HG02852 (cell line): ENCODE results near the gene BAIAP2.
"Not testable (repeated sequence)": the region's sequence is repeated elsewhere in the genome, so short reads cannot be mapped to it uniquely, and the experiment has no call there.

Experiments used
- ATAC-seq: cut with Tn5 transposase; IDR thresholded peaks from one replicate; pipeline ENCODE4 v1.9.1; 2021; ENCODE audit warnings: mild to moderate bottlenecking, moderate library complexity; ENCODE audit not compliant: unreplicated experiment

BAIAP2 gene

DNA sequence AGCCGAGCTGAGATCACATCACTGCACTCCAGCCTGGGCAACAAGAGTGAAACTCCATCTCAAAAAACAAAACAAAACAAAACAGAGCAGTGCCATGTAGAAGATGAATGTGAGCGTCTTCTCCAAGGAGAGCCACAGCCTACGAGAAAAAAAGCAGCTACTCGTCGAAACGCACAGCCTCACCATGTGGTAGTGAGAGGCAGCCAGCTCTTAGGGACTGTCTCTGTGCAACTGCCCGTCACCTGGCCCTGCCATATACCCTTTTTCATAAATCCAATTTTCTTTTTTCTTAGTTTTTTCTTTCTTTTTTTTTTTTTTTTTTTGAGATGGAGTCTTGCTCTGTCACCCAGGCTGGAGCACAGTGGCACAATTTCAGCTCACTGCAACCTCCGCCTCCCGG lies 119.1 kb downstream of the BAIAP2 start:
- not testable (repeated sequence) for ATAC-seq

DNA sequence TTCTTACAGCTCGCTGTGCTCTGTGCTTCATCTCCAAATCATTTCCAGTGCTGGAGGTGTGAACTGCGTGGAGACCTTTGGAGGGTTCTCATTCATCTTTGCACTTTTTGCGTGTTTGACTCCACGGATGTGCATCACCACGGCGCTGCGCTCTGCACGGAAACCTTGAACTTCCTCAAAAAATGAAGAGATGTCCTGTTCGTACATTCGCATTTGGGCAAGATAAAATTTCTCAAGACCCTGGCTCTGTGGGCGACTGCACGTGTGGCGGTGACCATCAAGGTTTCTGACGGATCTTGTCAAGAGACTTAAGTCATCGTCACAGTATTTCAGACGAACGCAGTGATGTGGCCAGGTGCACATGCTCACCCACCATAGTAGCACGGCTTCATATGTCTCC lies 120.0 kb downstream of the BAIAP2 start:
- no peak for ATAC-seq

DNA sequence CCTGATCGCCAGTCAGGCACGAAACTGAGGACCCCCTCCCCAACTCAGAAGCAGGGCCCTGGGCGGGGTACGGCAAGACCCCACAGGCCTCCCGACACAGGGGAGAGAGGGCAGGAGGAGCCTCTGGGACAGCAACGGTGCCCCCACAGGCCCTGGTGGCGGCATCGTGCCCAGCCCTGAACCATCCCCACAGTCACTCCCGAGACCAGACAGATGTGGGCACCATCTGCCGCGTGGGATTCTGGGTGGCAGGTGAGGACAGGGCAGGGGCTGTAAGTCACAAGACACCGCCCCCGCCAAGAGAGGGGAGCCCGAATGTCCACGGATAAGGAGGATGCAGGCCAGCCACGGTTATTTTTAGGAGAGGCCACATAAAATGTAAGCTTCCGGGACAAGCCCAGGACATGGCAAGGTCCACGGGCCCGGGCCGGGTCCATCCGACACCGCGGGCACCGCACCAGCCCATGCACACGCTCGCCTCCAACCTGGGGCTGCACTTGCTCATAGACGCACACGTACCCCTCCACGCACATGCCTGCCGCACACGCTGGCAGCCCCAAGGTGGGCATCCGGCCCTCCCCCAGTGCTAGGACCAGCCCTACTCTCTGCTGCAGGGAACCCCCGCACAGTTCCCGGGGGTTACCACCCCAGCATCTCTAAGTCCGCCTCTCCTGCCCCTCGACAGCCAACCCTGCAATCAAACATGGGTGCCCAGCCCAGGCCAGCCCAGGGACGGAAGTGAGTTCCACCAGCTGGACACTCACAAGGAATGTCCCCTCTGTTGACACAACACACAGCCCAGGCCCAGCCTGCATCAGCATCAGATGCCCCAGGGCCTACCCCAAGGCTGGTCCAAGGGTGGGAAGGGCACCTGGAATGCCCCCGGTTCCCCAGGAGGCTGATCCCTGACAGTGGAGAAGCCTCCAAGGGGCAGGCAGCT lies 122.2 kb downstream of the BAIAP2 start:
- no peak for ATAC-seq

DNA sequence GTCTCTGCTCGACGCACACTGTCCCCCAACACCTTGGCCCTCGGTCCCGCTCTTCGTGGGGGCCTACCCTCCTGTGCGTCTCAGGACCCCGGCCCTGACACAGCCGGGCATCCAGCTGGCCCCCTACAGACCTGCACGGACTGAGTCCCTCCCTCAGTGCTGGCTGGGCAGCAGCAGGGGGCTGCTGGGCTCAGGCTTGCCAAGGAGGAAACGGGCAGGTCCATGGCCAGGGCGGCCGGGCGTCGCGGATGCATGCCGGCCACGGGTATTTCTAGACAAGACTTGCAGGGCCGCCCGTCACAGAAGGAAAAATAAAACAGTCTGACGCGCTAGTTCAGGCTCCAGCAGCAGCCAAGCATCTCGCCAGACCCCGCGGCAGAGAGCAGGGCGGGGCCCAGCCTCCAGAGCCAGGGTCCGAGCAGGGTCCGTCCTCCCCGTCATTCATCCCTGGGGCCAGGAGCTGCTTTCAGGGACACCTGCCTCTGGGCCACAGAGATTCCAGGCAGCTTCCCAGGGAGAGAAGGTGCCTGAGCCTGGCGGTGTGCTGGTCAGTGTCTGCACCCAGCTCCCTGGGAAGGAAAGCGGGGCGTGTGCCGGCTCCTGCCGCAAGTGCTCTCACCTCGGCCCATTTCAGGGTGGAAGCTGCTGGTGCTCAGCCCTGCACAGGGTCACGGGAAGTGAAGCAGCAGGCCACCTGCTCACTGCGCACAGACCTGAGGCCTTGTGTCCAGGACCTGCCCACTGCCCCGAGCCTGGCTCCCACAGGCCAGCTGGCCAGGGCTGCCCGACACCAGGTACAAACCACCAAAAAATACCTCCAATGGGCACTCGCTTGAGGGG lies 123.1 kb downstream of the BAIAP2 start:
- ATAC-seq = no peak

DNA sequence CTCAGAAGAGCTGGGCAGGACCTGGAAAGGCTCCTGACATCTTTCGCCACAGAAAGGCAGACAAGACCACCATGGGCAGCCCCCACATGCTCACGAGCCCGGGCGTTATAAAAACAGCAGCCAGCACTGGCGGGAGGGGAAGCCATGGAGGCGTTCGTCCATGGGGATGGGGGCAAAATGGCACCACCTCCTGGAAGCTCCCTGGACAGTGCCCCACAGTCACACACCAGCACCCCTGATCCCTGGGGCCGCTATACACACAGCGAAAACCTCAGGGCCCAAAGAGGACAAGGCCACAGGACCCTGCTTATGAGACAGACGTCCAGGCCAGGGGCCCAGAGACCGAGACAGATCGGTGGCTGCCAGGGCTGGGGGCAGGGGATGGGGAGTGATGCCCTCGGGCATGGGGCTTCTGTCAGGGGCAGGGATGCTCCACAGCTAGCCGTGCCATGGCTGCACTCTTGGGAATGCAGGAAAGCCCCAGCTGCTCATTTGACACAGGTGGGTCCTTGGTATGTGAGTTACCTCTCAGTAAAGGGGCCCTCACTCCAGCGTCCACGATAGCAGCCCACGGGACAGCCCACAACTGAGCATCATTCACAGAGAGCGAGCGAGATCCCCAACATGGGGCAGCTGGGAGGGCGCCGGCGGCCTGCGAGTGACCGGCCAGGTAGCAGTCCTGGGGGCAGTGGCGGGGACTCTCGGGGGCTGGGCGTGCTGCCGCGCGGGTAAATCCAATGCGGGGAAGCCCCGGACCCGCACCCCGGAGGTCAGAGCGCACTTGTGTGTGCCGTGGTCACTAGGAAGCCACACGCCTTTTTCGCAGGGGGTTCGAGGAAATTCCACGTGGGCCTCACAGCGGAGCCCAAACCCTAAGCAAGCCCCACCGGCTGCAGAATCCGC lies 124.0 kb downstream of the BAIAP2 start:
- ATAC-seq = no peak

DNA sequence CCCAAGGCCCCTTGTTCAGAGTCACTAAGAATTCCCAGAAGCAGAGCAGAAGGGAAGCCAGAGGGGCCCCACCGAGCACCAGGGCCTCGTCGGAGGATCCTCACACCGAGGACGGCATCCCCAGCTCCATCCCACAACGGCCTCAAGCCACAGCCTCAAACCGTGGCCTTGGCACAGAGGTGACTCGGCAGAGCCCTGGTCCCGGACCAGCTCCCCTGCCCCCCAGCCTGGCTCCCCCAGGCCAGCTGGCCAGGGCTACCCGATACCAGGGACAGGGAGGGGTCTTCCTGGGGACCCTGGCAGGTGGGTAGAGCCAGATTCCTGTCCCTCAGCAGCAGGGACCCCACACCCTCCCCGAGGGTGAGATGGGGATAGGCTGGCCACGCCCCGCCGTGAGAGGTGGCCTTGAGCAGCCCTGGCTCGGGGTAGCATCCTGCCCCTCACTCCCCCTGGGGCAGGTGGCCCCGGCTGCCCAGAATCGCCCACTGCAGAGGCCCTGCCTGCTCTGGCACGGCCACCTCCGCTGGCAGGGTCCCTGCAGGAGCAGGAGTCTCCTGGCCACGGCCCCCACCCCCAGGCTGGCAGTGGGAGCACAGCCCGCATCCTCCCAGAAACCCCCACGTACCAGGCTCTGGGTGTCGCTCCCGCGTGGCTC lies 124.8 kb downstream of the BAIAP2 start:
- ATAC-seq = no peak

DNA sequence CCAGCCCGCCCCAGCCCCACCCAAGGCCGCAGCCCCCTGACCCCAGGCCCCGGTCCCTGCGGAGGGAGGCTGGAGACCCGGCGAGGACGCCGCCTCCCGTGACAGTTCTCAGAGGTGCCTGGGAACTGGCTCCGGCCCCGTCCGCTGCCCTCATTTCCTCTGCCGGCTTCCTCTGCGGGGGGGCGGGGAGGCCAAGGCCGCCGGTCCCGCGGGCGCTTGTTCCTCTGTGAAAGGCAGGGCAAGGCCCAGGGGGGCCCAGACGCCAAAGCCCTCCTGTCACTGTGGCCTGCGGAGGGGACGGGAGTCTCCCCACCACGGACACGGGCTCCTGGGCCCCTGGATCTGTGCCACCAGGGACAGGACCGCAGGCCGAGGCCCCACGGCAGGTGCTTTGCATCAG lies 125.4 kb downstream of the BAIAP2 start:
- no peak for ATAC-seq

DNA sequence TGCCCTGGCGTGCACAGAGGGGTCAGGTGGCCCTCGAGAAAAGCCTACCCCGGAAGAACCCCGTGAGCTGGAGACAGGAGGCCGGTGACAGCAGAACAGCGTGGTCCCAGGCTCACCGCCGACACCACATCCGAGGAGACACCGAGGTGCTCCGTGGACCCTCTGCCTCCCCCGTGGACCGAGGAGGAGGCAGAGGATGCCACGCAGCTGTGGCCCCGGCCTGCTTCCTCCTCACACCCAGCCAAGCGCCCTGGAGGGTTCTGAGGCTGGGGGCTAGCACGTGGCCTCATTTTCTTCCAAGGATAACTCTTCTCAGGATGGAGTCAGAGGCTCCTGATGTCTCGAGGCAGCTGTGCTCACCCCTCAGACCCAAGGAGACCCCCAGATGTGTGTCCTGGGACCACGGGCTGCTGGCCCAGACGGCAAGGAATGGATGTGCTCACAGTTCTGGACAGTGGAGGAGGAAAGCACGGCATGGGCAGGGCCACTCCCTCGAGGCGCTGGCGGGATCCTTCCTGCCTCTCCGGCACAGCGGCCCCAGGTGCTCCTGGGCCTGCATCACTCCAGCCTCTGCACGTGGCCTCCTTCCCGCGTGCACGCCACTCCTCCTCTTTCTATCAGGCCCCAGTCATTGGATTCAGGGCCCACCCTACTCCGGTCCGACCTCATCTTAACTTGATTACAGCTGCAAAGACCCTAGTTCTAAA lies 125.9 kb downstream of the BAIAP2 start:
- no peak for ATAC-seq

DNA sequence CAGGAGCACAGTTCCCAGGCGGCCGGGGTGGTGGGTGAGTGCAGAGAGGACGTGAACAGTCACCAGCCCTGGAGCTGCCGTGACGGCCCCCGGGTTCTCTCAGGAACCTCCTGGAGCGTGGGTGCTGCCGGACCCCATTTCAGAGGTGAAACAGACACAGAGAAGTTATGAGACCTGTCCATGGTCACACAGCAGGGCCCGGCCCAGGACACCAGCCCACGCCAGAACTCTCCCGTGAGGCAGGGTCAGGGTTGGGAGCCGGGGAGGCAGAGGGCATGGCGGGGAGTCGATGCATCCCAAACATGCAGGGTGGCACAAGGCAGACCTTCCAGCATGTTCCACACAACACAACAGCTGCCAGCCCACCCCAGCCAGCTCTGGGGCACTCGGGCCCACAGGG lies 126.6 kb downstream of the BAIAP2 start:
- no peak for ATAC-seq

DNA sequence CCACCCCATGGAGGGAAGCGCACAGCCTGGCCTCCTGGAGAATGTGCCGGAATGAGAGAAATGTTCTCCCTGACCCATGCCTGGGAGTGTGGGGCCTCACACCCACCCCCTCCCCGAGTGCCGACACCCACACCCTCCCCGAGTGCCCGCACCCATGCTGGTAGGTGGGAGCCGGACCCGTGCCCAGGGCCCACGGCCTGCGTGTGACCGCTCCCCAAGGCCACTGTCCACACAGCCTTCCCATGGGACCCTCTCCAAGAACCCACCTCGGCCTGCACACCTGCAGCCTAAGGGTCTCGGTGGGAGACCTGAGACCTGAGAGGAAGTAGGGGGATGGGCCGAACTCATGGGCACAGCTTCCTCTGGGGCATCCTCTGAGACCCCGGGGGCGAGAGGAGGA lies 127.0 kb downstream of the BAIAP2 start:
- ATAC-seq = no peak

DNA sequence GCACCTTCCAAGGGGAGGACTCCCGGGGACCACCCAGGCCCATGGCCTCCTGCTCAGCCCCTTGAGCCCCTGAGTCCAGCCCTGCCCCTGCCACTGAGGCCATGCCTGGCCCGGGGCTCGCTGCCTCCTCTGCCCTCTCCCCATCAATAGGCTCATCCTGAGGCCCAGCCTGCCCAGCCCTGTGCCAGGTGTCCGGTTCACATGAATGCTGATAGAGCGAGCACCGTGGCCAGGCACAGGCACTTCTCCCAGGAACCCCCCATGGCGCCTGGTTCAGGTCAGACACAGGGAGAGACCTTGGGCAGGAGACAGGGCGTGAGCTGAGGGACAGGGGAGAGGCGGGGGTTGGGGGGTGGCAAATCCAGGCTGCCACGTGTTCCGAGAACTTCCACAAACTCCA lies 127.5 kb downstream of the BAIAP2 start:
- ATAC-seq = no peak

DNA sequence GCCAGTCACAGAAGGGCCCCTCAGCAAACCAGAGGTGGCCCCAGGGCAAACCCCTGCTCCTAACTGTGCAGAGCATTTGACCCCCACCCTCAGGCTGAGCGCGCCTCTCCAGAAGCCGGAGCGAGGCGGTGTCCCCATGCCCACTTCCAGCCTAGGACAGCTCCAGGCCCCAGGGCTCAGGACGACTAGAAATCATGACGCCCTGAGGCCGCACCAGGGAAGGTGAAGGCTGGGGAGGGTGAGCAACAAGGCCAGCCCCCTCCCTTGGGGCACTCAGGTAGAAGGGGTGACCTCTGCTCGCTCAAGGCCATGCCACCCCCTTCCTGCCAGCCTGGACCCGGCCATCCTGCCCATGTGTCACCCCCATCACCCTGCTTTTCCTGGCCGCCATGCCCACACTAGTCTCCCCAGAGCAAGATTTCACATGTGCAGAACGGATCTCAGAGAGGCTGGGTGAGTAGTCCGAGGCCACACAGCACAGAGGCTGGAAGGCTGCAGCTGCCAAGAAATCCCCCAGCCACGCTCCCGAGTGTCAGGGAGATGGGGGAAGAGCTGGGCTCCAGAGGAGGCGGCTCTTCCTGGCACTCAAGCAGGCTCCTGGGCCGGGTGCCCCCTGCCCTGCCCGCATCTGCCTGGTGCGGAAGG lies 128.2 kb downstream of the BAIAP2 start:
- ATAC-seq = no peak

DNA sequence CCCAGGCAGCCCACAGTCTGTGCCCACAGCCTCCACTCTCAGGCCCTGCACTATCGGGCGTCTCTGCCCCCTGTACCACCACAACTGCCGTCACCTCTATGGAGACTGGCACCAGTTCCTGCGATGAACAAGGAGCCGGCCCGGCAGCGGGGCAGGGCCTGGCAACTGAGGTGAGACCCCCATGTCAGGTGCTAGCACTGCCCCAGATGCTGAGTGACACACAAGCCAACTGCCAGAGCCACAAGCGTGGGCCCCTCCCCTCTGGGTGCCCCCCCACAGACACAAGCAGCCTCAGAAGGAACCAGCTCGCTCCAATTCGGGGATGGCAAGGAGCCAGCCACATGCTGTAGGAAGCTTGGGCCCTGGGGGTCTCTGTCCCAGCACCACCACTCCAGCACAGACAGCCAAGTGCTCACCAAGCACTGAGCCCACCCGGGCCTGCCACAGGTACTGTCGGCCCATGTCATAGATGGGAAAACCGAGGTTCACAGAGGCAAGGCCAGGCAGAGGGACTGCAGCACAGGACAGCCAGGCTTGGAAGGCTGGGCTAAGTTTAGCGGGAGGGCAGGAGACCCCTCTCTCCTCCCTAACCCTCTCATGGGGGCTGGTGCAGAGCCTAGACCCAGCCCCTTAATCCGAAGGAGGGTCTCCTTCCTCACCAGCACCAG lies 128.9 kb downstream of the BAIAP2 start:
- no peak for ATAC-seq

DNA sequence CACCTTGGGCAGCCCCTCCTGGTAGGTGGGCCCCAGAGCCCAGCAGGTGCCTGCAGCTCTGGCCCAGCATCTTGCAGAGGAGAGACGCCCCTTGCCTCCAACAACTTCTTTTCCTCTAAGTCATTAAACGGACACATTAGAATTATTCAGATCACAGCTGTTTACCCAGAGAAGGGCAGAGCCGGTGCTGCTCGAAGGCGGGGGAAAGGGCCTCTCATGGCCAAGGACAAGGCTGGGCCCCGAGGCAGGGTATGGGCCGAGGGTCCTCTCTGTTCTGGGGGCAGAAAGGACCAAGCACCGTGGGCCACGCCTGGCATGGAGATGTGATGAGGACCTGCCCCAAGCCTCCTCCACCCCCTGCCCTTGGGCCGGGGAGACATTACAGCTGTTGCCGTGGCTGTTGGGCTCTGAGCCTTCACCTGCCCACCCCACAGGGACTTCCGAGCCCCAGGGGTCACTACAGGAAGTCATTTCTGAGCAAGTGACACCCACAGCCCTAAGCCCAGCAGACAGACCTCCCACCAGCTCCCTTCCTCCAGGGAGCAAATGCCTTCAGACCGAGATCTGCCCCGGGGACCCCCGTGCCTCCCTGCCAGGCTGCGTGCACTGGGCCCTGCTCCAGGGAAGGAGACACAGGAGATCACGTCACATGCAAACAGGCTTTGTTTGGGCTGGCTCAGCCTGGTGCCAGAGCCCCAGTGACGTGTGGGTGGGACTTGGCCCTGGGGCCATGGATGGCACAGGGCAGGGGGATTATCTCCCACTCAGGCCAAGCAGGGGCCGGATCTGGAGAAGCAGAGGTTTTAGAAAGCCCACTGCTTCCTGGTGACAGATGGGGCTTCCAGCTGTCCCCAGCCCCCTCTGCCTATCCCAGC lies 129.7 kb downstream of the BAIAP2 start:
- no peak for ATAC-seq

DNA sequence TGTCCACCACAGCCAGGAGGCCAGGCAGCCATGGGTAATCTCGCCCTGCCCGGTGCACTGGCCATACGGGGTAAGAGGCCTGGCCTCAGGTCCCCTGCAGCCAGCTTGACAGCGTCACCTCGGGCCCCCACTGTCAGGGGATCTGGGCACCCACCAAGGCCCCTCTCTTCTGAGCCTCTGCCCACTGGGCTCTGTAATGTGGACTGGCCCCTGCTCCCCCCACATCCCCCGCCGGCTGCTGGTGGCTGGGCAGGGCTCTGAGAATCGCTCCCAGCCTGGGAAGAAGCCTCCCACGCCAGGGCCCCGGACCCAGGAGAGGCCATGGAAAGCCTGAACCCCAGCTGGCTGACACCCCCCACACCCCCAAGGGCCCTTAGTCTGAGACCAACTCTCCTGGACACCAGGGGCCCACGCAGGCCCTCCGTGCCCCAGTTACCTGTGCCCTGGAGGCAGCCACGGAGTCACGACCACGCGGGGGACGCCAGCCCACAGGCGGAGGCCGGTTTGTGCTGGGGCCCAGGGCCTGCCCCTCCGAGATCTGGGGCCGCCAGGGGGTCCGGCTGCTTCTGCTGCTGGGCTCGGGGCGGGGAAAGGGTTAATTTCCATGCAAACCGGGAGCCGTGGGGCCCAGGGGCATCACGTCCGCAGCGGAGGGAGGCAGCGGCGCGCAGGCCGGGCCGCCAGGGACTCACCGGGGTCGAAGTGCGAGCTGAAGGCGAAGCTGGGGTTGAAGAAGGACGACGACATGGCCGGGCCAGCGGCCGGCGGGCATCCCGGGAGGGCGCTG lies 130.5 kb downstream of the BAIAP2 start, which contains the start of gene PVALEF:
TSS of gene PVALEF (plus strand) at position 262 of the 787 bp plus-strand sequence. CDS start 15,720 bp downstream, outside the sequence.
- no peak for ATAC-seq

DNA sequence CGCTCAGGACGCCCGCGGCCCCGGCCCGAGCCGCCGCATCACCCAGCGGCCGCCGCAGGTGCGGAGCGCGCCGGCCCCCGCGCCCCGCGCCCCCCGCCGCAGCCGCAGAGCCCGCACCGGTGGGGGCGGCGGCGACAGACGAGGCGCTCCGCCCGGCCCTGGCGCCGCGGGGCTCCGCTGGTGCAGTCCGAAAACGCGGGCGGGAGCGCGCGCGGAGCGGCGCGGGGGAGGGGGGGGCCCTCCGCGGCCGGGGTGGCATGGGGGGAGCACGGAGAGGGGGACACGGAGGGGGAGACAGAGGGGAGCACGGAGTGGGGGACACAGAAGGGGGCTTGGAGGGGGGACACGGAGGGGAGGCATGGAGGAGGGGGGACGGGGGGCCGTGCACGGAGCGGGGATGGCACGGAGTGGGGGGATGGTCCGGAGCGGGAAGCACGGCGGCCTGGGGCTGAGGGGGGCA lies 131.1 kb downstream of the BAIAP2 start, which contains the start of gene AATK:
TSS of gene AATK (minus strand) at position 189 of the 460 bp plus-strand sequence. CDS start 229 bp downstream, outside the sequence.
- no peak for ATAC-seq
